ENCODE measurements around the gene C19orf53.

Gene C19orf53

GRCh38 chr19:13796301-13797057 is 22.2 kb downstream of the C19orf53 start:
- no peak for DNase-seq

- DNase-seq = no peak
Observed at GRCh38 chr19:13797058-13797440, 22.8 kb downstream of the C19orf53 start.

- DNase-seq = no peak
Observed at GRCh38 chr19:13797870-13798269, 23.6 kb downstream of the C19orf53 start.

- DNase-seq = no peak
Observed at GRCh38 chr19:13799669-13800068, 25.4 kb downstream of the C19orf53 start.

- DNase-seq = no peak
Observed at GRCh38 chr19:13803038-13803437, 28.8 kb downstream of the C19orf53 start.

- no peak for DNase-seq
Observed at GRCh38 chr19:13804830-13805683, 30.8 kb downstream of the C19orf53 start.

- DNase-seq = no peak
Observed at GRCh38 chr19:13806728-13807127, 32.5 kb downstream of the C19orf53 start.

- DNase-seq = no peak
Observed at GRCh38 chr19:13807421-13808021, 33.3 kb downstream of the C19orf53 start.

GRCh38 chr19:13808856-13809255 is 34.6 kb downstream of the C19orf53 start:
- no peak for DNase-seq

- no peak for DNase-seq
Observed at GRCh38 chr19:13812544-13812943, 38.3 kb downstream of the C19orf53 start.

GRCh38 chr19:13813147-13813546 is 38.9 kb downstream of the C19orf53 start:
- DNase-seq = no peak

GRCh38 chr19:13814550-13814949 is 40.3 kb downstream of the C19orf53 start:
- DNase-seq = no peak

- DNase-seq = no peak
Observed at GRCh38 chr19:13817018-13817614, 42.9 kb downstream of the C19orf53 start.

- peak in 3 of 5 donors; percentile 22 to 30 (median 25) for DNase-seq
Observed at GRCh38 chr19:13817615-13818371, 43.5 kb downstream of the C19orf53 start.

GRCh38 chr19:13819238-13819637 is 45.0 kb downstream of the C19orf53 start:
- DNase-seq = no peak

- DNase-seq = no peak
Observed at GRCh38 chr19:13821292-13821691, 47.0 kb downstream of the C19orf53 start.

- no peak for DNase-seq
Observed at GRCh38 chr19:13823256-13823655, 49.0 kb downstream of the C19orf53 start.

- no peak for DNase-seq
Observed at GRCh38 chr19:13823901-13824300, 49.6 kb downstream of the C19orf53 start.

GRCh38 chr19:13824703-13825102 is 50.4 kb downstream of the C19orf53 start:
- DNase-seq = no peak

- no peak for DNase-seq
Observed at GRCh38 chr19:13825489-13826441, 51.5 kb downstream of the C19orf53 start.

- no peak for DNase-seq
Observed at GRCh38 chr19:13826652-13827235, 52.5 kb downstream of the C19orf53 start.

Measured in T-helper 1 cell (primary cell).